ENCODE results near the gene LCN10. TPM values are rescaled to one million over a fixed set of nuclear protein-coding genes. Genes with fewer than 3 reads are reported as not detected.

The LCN10 gene
- polyA plus RNA-seq, 3 donors, result 0.16 TPM; not detected in 2

- H3K27ac ChIP-seq (ENCODE audit: low read depth in 1 of 2, low read length in 2 of 2), result no peak overlapping the region
- H3K27ac Mint-ChIP-seq, result no peak overlapping the region
- peaks cover 5 to 24% of the 10 kb centered on the region in 2 donors for H3K27me3 ChIP-seq (ENCODE audit: control insufficient read depth in 2 of 2, insufficient read depth in 2 of 2, low read length in 2 of 2)
- H3K4me2 ChIP-seq (replicated peaks; ENCODE audit: extremely low read depth, low read length, poor library complexity, severe bottlenecking), result no peak overlapping the region
- no peaks in the 10 kb centered on the region for H3K79me2 ChIP-seq (ENCODE audit: insufficient read depth, low read length)
- peaks cover 0 to 3% (median 0%) of the 10 kb centered on the region in 7 donors for H3K9me3 Mint-ChIP-seq
- peaks cover 18 to 41% (median 31%) of the 10 kb centered on the region in 3 donors for H3K27me3 Mint-ChIP-seq (ENCODE audit: low read depth in 3 of 3)
- H2AFZ ChIP-seq (ENCODE audit: insufficient read depth, low read depth, low read length, poor library complexity, severe bottlenecking), result no peak overlapping the region
- H4K20me1 ChIP-seq (ENCODE audit: insufficient read depth, low read length), result no peaks in the 10 kb centered on the region
- H3K4me1 ChIP-seq (ENCODE audit: control insufficient read depth in 1 of 2, insufficient read depth in 2 of 2, low read length in 2 of 2), result no peaks in the 10 kb centered on the region
- TF ChIP-seq CTCF (IDR thresholded peaks at IDR 0.05), result no peak
- no peaks in the 10 kb centered on the region for H3K36me3 ChIP-seq (replicated peaks in 1 of 2; ENCODE audit: control insufficient read depth in 1 of 2, insufficient read depth in 2 of 2, low read length in 2 of 2)
- no peak overlapping the region for H3K4me3 ChIP-seq (replicated peaks in 1 of 3; ENCODE audit: low read depth in 2 of 3, low read length in 3 of 3)
- peak overlapping the region in 1 of 2 donors; percentile 35 for H3K4me3 Mint-ChIP-seq
- H3K36me3 Mint-ChIP-seq, result no peaks in the 10 kb centered on the region
- 97% methylated on average over 18 of the region's 23 CpGs for WGBS (ENCODE audit: insufficient coverage)
- no peak overlapping the region for H3K9ac ChIP-seq (ENCODE audit: insufficient read depth, low read length, poor library complexity, severe bottlenecking)
- intact Hi-C loops (cut with micrococcal nuclease), result no loop called here
- H3K9me3 ChIP-seq (replicated peaks in 1 of 2; ENCODE audit: control insufficient read depth in 1 of 2, insufficient read depth in 1 of 2, low read length in 2 of 2), result no peaks in the 10 kb centered on the region
- H3K4me1 Mint-ChIP-seq, result no peaks in the 10 kb centered on the region
- DNase-seq, result no peak
Observed at GRCh38 chr9:136739509-136739908, 3.2 kb downstream of the LCN10 start.

GRCh38 chr9:136738960-136739359 is 3.8 kb downstream of the LCN10 start:
- H3K9me3 ChIP-seq (replicated peaks in 1 of 2; ENCODE audit: control insufficient read depth in 1 of 2, insufficient read depth in 1 of 2, low read length in 2 of 2), result no peaks in the 10 kb centered on the region
- H3K27ac ChIP-seq (ENCODE audit: low read depth in 1 of 2, low read length in 2 of 2), result no peak overlapping the region
- H3K27ac Mint-ChIP-seq, result no peak overlapping the region
- intact Hi-C loops (cut with micrococcal nuclease), result no loop called here
- no peaks in the 10 kb centered on the region for H3K36me3 ChIP-seq (replicated peaks in 1 of 2; ENCODE audit: control insufficient read depth in 1 of 2, insufficient read depth in 2 of 2, low read length in 2 of 2)
- peaks cover 5 to 24% of the 10 kb centered on the region in 2 donors for H3K27me3 ChIP-seq (ENCODE audit: control insufficient read depth in 2 of 2, insufficient read depth in 2 of 2, low read length in 2 of 2)
- H3K4me1 ChIP-seq (ENCODE audit: control insufficient read depth in 1 of 2, insufficient read depth in 2 of 2, low read length in 2 of 2), result no peaks in the 10 kb centered on the region
- no peak overlapping the region for H3K9ac ChIP-seq (ENCODE audit: insufficient read depth, low read length, poor library complexity, severe bottlenecking)
- no peak for DNase-seq
- no peaks in the 10 kb centered on the region for H3K4me1 Mint-ChIP-seq
- peaks cover 18 to 41% (median 31%) of the 10 kb centered on the region in 3 donors for H3K27me3 Mint-ChIP-seq (ENCODE audit: low read depth in 3 of 3)
- no peaks in the 10 kb centered on the region for H3K79me2 ChIP-seq (ENCODE audit: insufficient read depth, low read length)
- WGBS (ENCODE audit: insufficient coverage), result 96% methylated on average over 20 of the region's 20 CpGs
- H3K36me3 Mint-ChIP-seq, result no peaks in the 10 kb centered on the region
- no peak for TF ChIP-seq CTCF (IDR thresholded peaks at IDR 0.05)
- H3K4me2 ChIP-seq (replicated peaks; ENCODE audit: extremely low read depth, low read length, poor library complexity, severe bottlenecking), result no peak overlapping the region
- H3K4me3 ChIP-seq (replicated peaks in 1 of 3; ENCODE audit: low read depth in 2 of 3, low read length in 3 of 3), result no peak overlapping the region
- peaks cover 0 to 3% (median 0%) of the 10 kb centered on the region in 7 donors for H3K9me3 Mint-ChIP-seq
- H4K20me1 ChIP-seq (ENCODE audit: insufficient read depth, low read length), result no peaks in the 10 kb centered on the region
- peak overlapping the region in 1 of 2 donors; percentile 35 for H3K4me3 Mint-ChIP-seq
- H2AFZ ChIP-seq (ENCODE audit: insufficient read depth, low read depth, low read length, poor library complexity, severe bottlenecking), result no peak overlapping the region

Data from CD14-positive monocyte (primary cell).